Measurements from ENCODE around the gene UBR4.

- TF ChIP-seq POLR2A (IDR thresholded peaks at IDR 0.05; ENCODE audit: low read length) (no peak), GATA1 (IDR thresholded peaks at IDR 0.05; ENCODE audit: low read depth, low read length) (no peak)
Observed at GRCh38 chr1:19182223-19182622, 27.8 kb downstream of the UBR4 start.
